Adrenal gland (tissue), 12 donors: Measurements from ENCODE around the gene NRXN3. TPM values are rescaled to one million over a fixed set of nuclear protein-coding genes. Genes with fewer than 3 reads are reported as not detected.

ENCODE experiments used
- DNase-seq, 7 donors: peaks; one replicate each; pipeline ENCODE4 v3.0.0-alpha.2; 2019 to 2020
- H3K27ac ChIP-seq, 5 donors: fragments of 200-600 bp; sonication (generic) in 4 of 5; 1 replicate in 3 of 5; 2 replicates in 2 of 5; pipeline versions ENCODE4 v1.5.1 to v1.8.0; 2016 to 2020; ENCODE audit warnings: mild to moderate bottlenecking in 1 of 5
- H3K27me3 ChIP-seq: fragments of 200-600 bp; 2 replicates; pipeline ENCODE4 v1.8.0; 2021
- H3K36me3 ChIP-seq, 2 donors: fragments of 200-600 bp; replicated peaks in 1 of 2; 1 replicate in 1 of 2; 2 replicates in 1 of 2; pipeline versions ENCODE4 v1.5.1 to v1.8.0; 2018 to 2022
- H3K4me1 ChIP-seq, 2 donors: fragments of 200-600 bp; replicated peaks in 1 of 2; 1 replicate in 1 of 2; 2 replicates in 1 of 2; pipeline versions ENCODE4 v1.5.1 to v1.8.0; 2018 to 2021
- H3K4me3 ChIP-seq, 4 donors: fragments of 200-600 bp; sonication (generic) in 3 of 4; one replicate each; pipeline ENCODE4 v1.5.1; 2016 to 2018
- H3K9me3 ChIP-seq, 3 donors: fragments of 200-600 bp; sonication (generic) in 1 of 3; replicated peaks in 1 of 3; 1 replicate in 2 of 3; 2 replicates in 1 of 3; pipeline versions ENCODE4 v1.5.1 to v1.8.0; 2016 to 2021
- POLR2A ChIP-seq, 2 donors: fragments of 450-650 bp; IDR thresholded peaks; one replicate each; pipeline ENCODE4 v1.6.1; 2017; ENCODE audit warnings: antibody characterized with exemption in 2 of 2, mild to moderate bottlenecking in 2 of 2, moderate library complexity in 1 of 2
- WGBS, 4 donors: extraction: QIAGEN DNeasy Blood & Tissue Kit in 2 of 4; methylation state at CpG; one replicate each; pipeline versions ENCODE4 v1.1.5 to v1.1.7; 2013 to 2017; 5-methylcytosine and 5-hydroxymethylcytosine counted together
- intact Hi-C, 2 donors: fragments of 100-400 bp; cut with DNase I; formaldehyde crosslinking; loops; one replicate each; pipeline versions ENCODE4 v1.14.1 to v1.15.0; 2022 to 2023
- polyA plus RNA-seq, 3 donors: library from polyadenylated mRNA; stranded (reverse); fragments of 200-250 nt in 2 of 3; fragments of 350-450 nt in 1 of 3; fragmentation: Illumina TruSeq in 1 of 3; extraction: RNeasy Lipid Tissue Mini Kit (QIAGEN cat#74804) in 1 of 3; gene quantifications; one replicate each; pipeline ENCODE4 v1.2.3, GENCODE V29; 2013 to 2014
- total RNA-seq, 9 donors: library from RNA; depleted of rRNA in 4 of 9; stranded (reverse); fragments of >200 nt in 4 of 9; fragments of 120-200 nt in 1 of 9; fragmentation: NEBNext Ultra II Directional in 1 of 9; extraction: Animal tissue kit (Norgen Biotek cat#: 25700) in 1 of 9; gene quantifications; one replicate each; pipeline versions ENCODE4 v1.1.0 to v1.2.4, GENCODE V29; 2013 to 2023
- TF ChIP-seq, protein P1 (sequence below), 6 experiments: fragments of 450-650 bp in 4 of 6; fragments of 200-600 bp in 2 of 6; sonication (generic) in 1 of 6; IDR thresholded peaks; 1 replicate in 5 of 6; 2 replicates in 1 of 6; pipeline versions ENCODE4 v1.5.1 to v1.8.0; 2016 to 2021; ENCODE audit warnings: antibody characterized with exemption in 6 of 6, mild to moderate bottlenecking in 2 of 6, moderate library complexity in 1 of 6
- donor health status: healthy with polysubstance abuse.
- donor health status: Bipolar disorder and iron deficiency.
- donor health status: DM: yes; HTN: yes; CAD: no.
- donor health status: DM: no; HTN: no; CAD: no.
- donor health status: DM: no; HTN: no; CAD: no.
- donor health status: DM: yes; HTN: yes; CAD: no.

NRXN3 gene
- total and polyA plus RNA-seq, 12 donors = 0.09 to 8.5 (median 1.6) TPM

DNA sequence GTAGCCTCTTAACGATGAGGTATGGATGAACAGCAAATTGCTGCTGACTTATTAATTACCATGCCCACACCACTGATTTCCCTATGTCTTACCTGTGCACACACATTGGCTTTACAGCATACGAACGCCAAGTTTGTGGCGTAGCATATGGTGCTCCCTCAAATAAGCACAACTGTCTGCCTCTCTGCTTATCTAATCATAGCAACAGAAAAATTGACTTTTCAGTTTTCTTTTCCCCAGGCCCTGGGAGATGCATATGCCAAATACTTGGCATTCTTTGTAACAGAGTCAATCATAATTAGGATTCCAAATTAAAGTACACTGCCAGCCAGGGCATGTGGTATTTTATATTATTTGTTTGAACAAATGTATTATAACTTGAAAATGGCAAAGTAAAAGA lies 1415.7 kb downstream of the NRXN3 start:
- Histone ChIP-seq H3K27me3 (no peaks in the 10 kb centered on the region), H3K4me1 (no peaks in the 10 kb centered on the region), H3K36me3 (no peaks in the 10 kb centered on the region), H3K9me3 (no peaks in the 10 kb centered on the region), H3K4me3 (no peak overlapping the region), H3K27ac (no peak overlapping the region)
- TF ChIP-seq, protein P1, sequence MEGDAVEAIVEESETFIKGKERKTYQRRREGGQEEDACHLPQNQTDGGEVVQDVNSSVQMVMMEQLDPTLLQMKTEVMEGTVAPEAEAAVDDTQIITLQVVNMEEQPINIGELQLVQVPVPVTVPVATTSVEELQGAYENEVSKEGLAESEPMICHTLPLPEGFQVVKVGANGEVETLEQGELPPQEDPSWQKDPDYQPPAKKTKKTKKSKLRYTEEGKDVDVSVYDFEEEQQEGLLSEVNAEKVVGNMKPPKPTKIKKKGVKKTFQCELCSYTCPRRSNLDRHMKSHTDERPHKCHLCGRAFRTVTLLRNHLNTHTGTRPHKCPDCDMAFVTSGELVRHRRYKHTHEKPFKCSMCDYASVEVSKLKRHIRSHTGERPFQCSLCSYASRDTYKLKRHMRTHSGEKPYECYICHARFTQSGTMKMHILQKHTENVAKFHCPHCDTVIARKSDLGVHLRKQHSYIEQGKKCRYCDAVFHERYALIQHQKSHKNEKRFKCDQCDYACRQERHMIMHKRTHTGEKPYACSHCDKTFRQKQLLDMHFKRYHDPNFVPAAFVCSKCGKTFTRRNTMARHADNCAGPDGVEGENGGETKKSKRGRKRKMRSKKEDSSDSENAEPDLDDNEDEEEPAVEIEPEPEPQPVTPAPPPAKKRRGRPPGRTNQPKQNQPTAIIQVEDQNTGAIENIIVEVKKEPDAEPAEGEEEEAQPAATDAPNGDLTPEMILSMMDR (IDR thresholded peaks at IDR 0.05) = no peak
- TF ChIP-seq POLR2A (IDR thresholded peaks at IDR 0.05) = no peak
- intact Hi-C loops = no loop called here
- 70 to 93% (median 88%) methylated on average over 4 of the region's 4 CpGs for WGBS, 4 donors
- DNase-seq = no peak

DNA sequence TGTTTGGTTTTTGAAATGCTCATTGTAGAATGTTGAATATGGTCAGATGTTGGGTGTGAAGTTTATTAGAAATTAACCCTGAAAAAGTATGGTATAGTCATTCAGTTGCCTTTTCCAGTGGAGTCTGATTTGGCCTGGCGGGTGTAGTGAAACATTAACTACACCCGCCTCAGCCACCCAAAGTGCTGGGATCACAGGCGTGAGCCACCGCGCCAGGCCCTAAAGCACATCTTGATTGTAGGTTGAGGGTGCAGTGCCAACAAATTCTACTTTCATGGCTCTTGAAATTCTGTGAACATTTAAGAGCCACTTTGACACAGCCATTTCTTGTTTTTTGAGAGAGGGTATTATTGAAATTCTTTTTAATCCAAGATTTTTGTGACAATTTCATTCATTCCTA lies 1416.2 kb downstream of the NRXN3 start:
- Histone ChIP-seq H3K27ac (no peak overlapping the region), H3K4me3 (no peak overlapping the region), H3K4me1 (no peaks in the 10 kb centered on the region), H3K36me3 (no peaks in the 10 kb centered on the region), H3K9me3 (no peaks in the 10 kb centered on the region), H3K27me3 (no peaks in the 10 kb centered on the region)
- TF ChIP-seq, protein P1 (IDR thresholded peaks at IDR 0.05) = no peak
- 93 to 97% (median 97%) methylated on average over 5 of the region's 5 CpGs for WGBS, 4 donors
- intact Hi-C loops = no loop called here
- no peak for DNase-seq

DNA sequence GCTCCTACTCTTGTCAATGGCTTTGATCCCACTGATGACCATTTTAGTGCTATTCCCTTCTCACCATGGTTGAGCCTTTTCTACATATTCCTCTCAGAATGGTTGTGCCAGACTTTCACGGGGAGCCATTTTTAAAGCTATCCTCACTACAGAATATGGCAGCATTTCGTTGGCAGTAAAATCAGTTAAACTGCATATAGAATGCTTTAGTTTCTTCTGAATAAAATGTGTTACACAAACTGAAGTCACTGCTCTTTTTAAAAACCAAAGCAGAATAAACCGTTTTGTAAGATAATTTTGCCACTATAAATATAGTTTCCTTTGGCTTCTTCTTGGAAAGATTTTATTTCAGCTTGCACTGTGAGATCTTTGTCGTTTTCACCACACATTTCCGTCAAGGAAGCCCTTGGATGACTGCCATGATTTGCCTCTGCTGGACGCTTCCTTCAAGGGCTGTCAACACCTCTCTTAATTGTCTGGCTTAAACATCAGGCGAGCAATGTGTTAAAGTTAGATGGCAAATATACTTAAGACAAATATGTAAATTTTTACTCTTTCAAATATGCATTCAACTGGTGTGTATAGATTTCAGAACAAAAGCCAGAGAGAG lies 1416.9 kb downstream of the NRXN3 start:
- H3K27ac ChIP-seq = no peak overlapping the region
- no peak for DNase-seq
- no peaks in the 10 kb centered on the region for H3K9me3 ChIP-seq
- no peak for TF ChIP-seq POLR2A (IDR thresholded peaks at IDR 0.05)
- TF ChIP-seq, protein P1 (IDR thresholded peaks at IDR 0.05) = no peak
- no peaks in the 10 kb centered on the region for H3K36me3 ChIP-seq
- no peak overlapping the region for H3K4me3 ChIP-seq
- H3K4me1 ChIP-seq = no peaks in the 10 kb centered on the region
- 52 to 59% (median 54%) methylated on average over 7 of the region's 7 CpGs for WGBS, 4 donors
- no peaks in the 10 kb centered on the region for H3K27me3 ChIP-seq
- intact Hi-C loops = no loop called here

DNA sequence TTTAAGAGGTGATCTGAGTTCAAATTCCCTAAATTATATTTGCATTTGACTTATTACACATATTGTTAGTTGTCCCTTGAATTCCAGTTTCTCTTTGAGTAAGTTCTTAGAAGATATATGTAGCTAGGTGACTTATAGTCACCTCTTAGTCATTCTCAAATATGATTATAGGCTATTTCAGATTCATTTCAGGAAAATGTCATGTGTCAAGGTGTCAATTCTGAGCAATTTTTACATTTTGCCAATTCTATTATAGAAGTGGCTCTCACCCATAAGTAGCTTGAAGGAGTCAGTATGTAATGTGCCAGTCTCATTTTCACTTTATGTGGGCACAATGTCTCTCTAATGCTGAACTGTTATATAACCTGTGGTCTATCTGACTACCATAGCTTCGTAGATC lies 1417.7 kb downstream of the NRXN3 start:
- Histone ChIP-seq H3K4me3 (no peak overlapping the region), H3K36me3 (no peaks in the 10 kb centered on the region), H3K27ac (no peak overlapping the region), H3K9me3 (no peaks in the 10 kb centered on the region), H3K4me1 (no peaks in the 10 kb centered on the region), H3K27me3 (no peaks in the 10 kb centered on the region)
- WGBS, 4 donors = 85 to 91% (median 88%) methylated on average over 1 of the region's 1 CpG
- no peak for DNase-seq
- TF ChIP-seq, protein P1 (IDR thresholded peaks at IDR 0.05) = no peak
- TF ChIP-seq POLR2A (IDR thresholded peaks at IDR 0.05) = no peak
- intact Hi-C loops = no loop called here
